Karpas-422 (cell line): ENCODE data around the gene NUP93. TPM values are rescaled to one million over a fixed set of nuclear protein-coding genes. Genes with fewer than 3 reads are reported as not detected.
A peak's percentile ranks its signal among the peaks of the same experiment; 100 is the strongest.

Experiments
- DNase-seq: peaks from one replicate; pipeline ENCODE4 v3.0.0-alpha.2; 2015
- H2AFZ ChIP-seq: fragments of 200-600 bp; sonication (generic); 2 replicates; pipeline ENCODE4 v1.6.1; 2014; ENCODE audit warnings: antibody characterized with exemption, low read length, mixed read lengths
- H3K27ac ChIP-seq: fragments of 200-600 bp; sonication (generic); 2 replicates; pipeline ENCODE4 v1.5.1; 2014; ENCODE audit warnings: mild to moderate bottlenecking, low read length, moderate library complexity
- H3K27me3 ChIP-seq: fragments of 200-600 bp; sonication (generic); 2 replicates; pipeline ENCODE4 v1.6.1; 2014; ENCODE audit warnings: low read length, mixed read lengths
- H3K36me3 ChIP-seq: fragments of 200-600 bp; sonication (generic); 2 replicates; pipeline ENCODE4 v1.6.1; 2014; ENCODE audit warnings: low read length, mixed read lengths; ENCODE audit not compliant: insufficient read depth
- H3K4me1 ChIP-seq: fragments of 200-600 bp; sonication (generic); 2 replicates; pipeline ENCODE4 v1.6.1; 2014; ENCODE audit warnings: mild to moderate bottlenecking, low read length, mixed read lengths
- H3K4me2 ChIP-seq: fragments of 200-600 bp; sonication (generic); 2 replicates; pipeline ENCODE4 v1.6.1; 2014; ENCODE audit warnings: low read length, low read depth, mild to moderate bottlenecking; ENCODE audit not compliant: poor library complexity, severe bottlenecking
- H3K4me3 ChIP-seq: fragments of 200-600 bp; sonication (generic); 2 replicates; pipeline ENCODE4 v1.5.1; 2014; ENCODE audit warnings: mild to moderate bottlenecking, antibody characterized with exemption, low read length, mixed read lengths
- H3K79me2 ChIP-seq: fragments of 200-600 bp; sonication (generic); 2 replicates; pipeline ENCODE4 v1.6.1; 2014; ENCODE audit warnings: mild to moderate bottlenecking, low read length, mixed read lengths
- H3K9ac ChIP-seq: fragments of 200-600 bp; sonication (generic); 2 replicates; pipeline ENCODE4 v1.6.0; 2014; ENCODE audit warnings: low read length
- H3K9me2 ChIP-seq: fragments of 200-600 bp; sonication (generic), shearing (Covaris generic); replicated peaks from 2 replicates; pipeline ENCODE4 v1.6.0; 2014; ENCODE audit warnings: mild to moderate bottlenecking, low read length, moderate library complexity; ENCODE audit not compliant: insufficient read depth
- H3K9me3 ChIP-seq: fragments of 300-700, 200-600 bp; sonication (generic); 2 replicates; pipeline ENCODE4 v1.6.1; 2014; ENCODE audit warnings: low read length, mixed read lengths
- H4K20me1 ChIP-seq: fragments of 200-600 bp; sonication (generic); 2 replicates; pipeline ENCODE4 v1.6.1; 2014; ENCODE audit warnings: mild to moderate bottlenecking, antibody characterized with exemption, low read length, low read depth; ENCODE audit not compliant: insufficient read depth
- total RNA-seq: library from RNA; depleted of rRNA; stranded (reverse); fragments of >200 nt; shearing (Covaris generic); gene quantifications from 2 replicates; pipeline ENCODE4 v1.2.3, GENCODE V29; 2014; ENCODE audit warnings: low replicate concordance

The NUP93 gene
- total RNA-seq, 1 experiment from 2014 or later: 116 TPM

DNA sequence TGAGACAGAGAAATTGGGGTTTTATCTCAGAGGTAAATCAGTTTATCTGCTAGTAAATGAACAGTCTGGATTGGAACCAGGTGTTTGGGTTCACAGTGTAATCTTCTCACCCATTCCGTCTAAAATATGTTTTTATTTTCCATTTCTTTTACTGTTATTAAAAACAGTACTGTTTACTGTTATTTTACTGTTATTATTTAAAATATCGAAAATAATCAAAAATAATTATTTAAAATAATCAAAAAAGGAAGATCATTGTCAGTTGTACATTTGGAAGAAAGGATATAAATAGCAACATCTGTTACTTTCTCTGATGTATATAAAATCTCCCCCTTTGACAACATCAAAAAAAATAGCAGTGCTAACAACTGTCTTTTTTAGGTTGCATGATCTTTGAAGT, 11.5 kb downstream of the NUP93 start:
- Histone ChIP-seq H3K36me3 (peaks cover 9% of the 10 kb centered on the region), H3K4me2 (no peak overlapping the region), H3K79me2 (peaks cover 81% of the 10 kb centered on the region), H3K27me3 (no peaks in the 10 kb centered on the region), H2AFZ (no peak overlapping the region), H4K20me1 (no peaks in the 10 kb centered on the region), H3K9me3 (no peaks in the 10 kb centered on the region), H3K4me3 (no peak overlapping the region), H3K9ac (no peak overlapping the region), H3K9me2 (no peaks in the 10 kb centered on the region), H3K27ac (no peak overlapping the region), H3K4me1 (peaks cover 6% of the 10 kb centered on the region)
- no peak for DNase-seq

DNA sequence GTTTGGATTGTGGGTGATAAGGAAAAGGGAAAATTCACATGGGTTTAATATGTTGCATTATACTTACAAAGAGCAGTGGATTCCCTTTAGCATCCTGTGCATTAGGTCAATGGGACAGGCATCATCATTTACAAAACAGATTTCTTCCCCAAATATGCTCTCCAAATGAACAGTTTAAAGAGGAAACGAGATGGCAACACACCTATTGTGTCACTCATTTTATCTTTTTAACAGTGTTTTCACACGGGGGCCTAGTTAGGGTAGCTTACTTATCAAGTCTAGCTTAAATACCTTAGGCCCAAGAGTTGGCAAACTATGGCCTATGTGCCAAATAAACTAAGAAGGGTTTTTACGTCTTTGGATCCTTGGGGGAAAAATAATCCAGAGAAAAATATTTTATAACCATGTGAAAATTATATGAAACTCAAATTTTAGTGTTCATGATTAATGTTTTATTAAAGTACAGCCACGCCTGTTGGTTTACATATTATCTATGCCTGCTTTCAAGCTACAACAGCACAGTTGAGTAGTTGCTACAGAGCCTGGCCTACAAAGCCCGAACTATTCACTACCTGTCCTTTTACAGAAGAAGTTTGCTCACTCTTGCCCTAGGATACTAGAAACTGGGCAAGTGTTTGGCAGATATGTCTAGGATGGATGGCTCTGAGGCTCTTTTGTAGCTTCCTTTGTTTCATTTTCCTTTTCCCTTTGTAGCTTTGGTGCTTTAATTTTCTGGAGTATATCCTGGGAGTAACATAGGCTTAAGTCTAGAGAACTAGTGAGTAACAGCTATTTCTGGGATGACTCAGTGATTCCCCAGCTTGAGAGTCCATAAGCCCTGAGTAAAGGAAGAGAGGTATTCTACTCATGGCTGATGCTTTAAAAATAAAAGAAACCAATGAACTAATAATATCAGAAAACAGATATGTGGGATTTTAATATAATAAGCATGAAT, 12.4 kb downstream of the NUP93 start:
- Histone ChIP-seq H3K27me3 (no peaks in the 10 kb centered on the region), H3K4me1 (peaks cover 6% of the 10 kb centered on the region), H3K27ac (peak overlapping the region; percentile 7; the same call in 1 of the 2 replicates), H3K9me2 (no peaks in the 10 kb centered on the region), H3K4me2 (no peak overlapping the region), H4K20me1 (no peaks in the 10 kb centered on the region), H2AFZ (no peak overlapping the region), H3K9me3 (no peaks in the 10 kb centered on the region), H3K9ac (no peak overlapping the region), H3K36me3 (peaks cover 5% of the 10 kb centered on the region; the same call in 1 of the 2 replicates), H3K4me3 (no peak overlapping the region), H3K79me2 (peaks cover 81% of the 10 kb centered on the region)
- DNase-seq: no peak

DNA sequence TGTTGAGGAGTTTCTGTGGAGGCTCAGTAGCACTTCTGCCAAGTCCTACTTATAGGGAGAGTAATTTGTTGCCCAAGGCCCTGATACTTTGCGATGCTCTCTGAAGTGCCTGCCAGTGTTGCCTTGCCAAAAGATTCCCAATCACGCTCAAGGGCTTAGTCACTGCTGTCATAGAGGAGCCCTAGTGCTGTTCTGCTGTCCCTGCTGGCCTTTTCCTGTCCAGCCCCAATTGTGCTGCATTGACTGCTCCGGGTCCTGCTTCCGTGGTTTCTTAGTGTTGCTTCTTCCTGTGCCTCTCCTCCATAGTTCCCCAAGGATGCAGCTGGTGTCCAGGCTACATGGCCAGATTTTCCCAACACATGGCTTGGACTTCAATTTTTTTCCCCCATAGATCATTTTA, 13.9 kb downstream of the NUP93 start:
- H3K4me1 ChIP-seq: peaks cover 6% of the 10 kb centered on the region
- DNase-seq: no peak
- H3K9me3 ChIP-seq: no peaks in the 10 kb centered on the region
- no peak overlapping the region for H3K9ac ChIP-seq
- H3K79me2 ChIP-seq: peaks cover 81% of the 10 kb centered on the region
- peaks cover 9% of the 10 kb centered on the region; the same call in 1 of the 2 replicates for H3K36me3 ChIP-seq
- no peak overlapping the region for H3K4me2 ChIP-seq
- H3K9me2 ChIP-seq: no peaks in the 10 kb centered on the region
- no peak overlapping the region for H2AFZ ChIP-seq
- no peaks in the 10 kb centered on the region for H3K27me3 ChIP-seq
- H3K4me3 ChIP-seq: no peak overlapping the region
- no peaks in the 10 kb centered on the region for H4K20me1 ChIP-seq
- no peak overlapping the region for H3K27ac ChIP-seq

DNA sequence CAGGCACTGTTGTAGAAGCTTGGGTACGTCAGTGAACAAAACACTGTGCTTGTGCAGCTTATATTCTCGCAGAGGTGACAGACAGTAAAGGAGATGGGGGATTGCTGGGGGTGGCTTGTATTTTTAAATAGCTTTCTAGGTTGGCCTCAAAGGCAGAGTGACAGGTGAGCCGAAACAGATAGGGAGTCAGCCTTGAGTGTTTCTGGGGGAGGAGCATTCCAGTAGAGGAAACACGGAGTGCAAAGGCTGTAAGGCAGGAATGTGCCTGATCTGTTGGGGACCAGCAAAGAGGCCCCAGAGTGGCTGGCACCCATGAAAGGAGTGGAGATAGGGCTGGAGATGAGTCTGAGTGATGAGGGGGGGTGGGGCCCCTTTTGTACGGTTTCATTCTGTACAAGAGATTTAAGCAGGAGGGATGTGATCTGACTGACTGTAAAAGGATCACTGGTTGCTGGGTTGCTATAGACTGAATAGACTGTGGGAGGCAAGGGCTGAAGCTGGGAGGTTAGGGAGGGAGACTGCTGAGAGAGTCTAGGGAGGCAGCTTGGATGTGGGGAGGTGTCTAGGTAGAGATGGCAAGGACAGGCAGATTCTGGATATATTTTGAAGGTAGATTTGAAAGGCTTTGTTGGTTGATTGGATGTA, 15.2 kb downstream of the NUP93 start:
- Histone ChIP-seq H4K20me1 (no peaks in the 10 kb centered on the region), H3K9ac (no peak overlapping the region), H3K27ac (no peak overlapping the region), H2AFZ (no peak overlapping the region), H3K36me3 (peaks cover 22% of the 10 kb centered on the region; the same call in 1 of the 2 replicates), H3K27me3 (no peaks in the 10 kb centered on the region), H3K4me2 (no peak overlapping the region), H3K4me1 (peaks cover 14% of the 10 kb centered on the region), H3K9me3 (no peaks in the 10 kb centered on the region), H3K4me3 (no peak overlapping the region), H3K9me2 (no peaks in the 10 kb centered on the region), H3K79me2 (peaks cover 93% of the 10 kb centered on the region)
- DNase-seq: no peak

DNA sequence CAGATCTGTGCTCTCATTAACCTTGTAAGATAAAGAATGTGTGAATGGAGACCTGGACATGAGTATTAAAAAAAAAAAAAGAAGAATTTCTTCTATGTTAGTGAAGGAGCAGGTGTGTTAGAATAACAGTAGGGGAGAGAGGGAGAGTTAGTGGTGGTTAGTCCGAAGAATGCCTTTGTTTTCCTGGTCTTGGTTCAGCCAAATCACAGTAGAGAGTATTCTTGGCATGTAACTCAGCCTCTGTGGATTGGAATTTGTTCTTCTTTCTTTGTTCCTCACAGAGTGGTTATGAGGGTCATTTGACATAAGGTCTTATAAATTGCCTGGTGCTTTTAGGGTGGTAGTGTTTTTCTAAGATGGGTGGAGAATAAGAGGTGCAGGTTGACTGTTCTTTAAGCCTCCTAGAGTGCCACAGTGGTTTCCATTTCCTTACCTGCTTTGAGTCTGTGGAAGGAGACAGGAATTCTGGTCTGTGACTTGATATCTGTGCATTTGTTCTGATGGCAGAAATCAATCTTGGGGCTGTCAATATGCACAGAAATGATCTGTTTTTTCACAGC, 17.6 kb downstream of the NUP93 start:
- no peak overlapping the region for H3K9ac ChIP-seq
- H2AFZ ChIP-seq: no peak overlapping the region
- no peak overlapping the region for H3K4me3 ChIP-seq
- H3K36me3 ChIP-seq: peaks cover 46% of the 10 kb centered on the region
- H3K27ac ChIP-seq: no peak overlapping the region
- H4K20me1 ChIP-seq: no peaks in the 10 kb centered on the region
- no peaks in the 10 kb centered on the region for H3K9me2 ChIP-seq
- H3K79me2 ChIP-seq: peaks cover 100% of the 10 kb centered on the region
- peaks cover 10% of the 10 kb centered on the region; the same call in 1 of the 2 replicates for H3K4me1 ChIP-seq
- H3K27me3 ChIP-seq: no peaks in the 10 kb centered on the region
- no peak overlapping the region for H3K4me2 ChIP-seq
- no peak for DNase-seq
- no peaks in the 10 kb centered on the region for H3K9me3 ChIP-seq

DNA sequence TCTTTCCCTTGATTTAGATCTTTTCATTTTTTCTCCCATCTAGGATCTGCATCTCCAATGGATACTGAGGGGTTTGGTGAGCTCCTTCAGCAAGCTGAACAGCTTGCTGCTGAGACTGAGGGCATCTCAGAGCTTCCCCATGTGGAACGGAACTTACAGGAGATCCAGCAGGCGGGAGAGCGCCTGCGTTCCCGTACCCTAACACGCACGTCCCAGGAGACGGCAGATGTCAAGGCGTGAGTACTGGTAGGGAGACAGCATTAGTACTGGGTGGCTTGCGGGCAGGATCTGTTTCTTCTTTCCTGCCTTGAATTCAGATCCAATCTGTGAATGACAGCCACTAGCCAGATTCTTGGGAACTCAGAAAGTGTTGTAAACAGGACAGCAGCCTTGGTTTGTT, 18.3 kb downstream of the NUP93 start:
- H4K20me1 ChIP-seq: no peaks in the 10 kb centered on the region
- peaks cover 2% of the 10 kb centered on the region; the same call in 1 of the 2 replicates for H3K9me3 ChIP-seq
- DNase-seq: no peak
- H3K4me2 ChIP-seq: no peak overlapping the region
- H3K9ac ChIP-seq: no peak overlapping the region
- H3K27me3 ChIP-seq: no peaks in the 10 kb centered on the region
- H3K36me3 ChIP-seq: peaks cover 52% of the 10 kb centered on the region
- H3K4me3 ChIP-seq: no peak overlapping the region
- H3K27ac ChIP-seq: no peak overlapping the region
- peaks cover 9% of the 10 kb centered on the region; the same call in 1 of the 2 replicates for H3K4me1 ChIP-seq
- H3K79me2 ChIP-seq: peaks cover 100% of the 10 kb centered on the region
- no peaks in the 10 kb centered on the region for H3K9me2 ChIP-seq
- H2AFZ ChIP-seq: no peak overlapping the region

DNA sequence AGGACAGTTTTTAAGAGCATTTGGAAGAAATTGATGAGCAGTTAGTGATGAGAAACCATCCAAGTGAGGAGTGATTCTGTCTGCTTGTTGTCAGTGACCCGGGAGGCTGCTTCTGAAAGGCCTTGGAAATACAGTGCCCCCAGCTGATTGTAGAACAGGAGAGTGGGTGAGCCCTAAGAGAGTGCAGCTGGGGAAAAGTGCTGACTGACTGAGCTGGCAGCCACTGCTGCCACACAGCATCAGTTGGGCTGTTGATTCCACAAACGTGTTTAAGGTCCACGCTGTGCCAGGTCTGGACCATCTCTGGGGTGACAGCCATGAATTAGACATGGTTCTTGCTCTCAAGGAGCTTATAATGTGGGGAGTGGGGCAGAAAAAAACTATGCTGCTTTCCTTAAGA, 18.9 kb downstream of the NUP93 start:
- H3K79me2 ChIP-seq: peaks cover 100% of the 10 kb centered on the region
- no peak overlapping the region for H2AFZ ChIP-seq
- peaks cover 8% of the 10 kb centered on the region; the same call in 1 of the 2 replicates for H3K4me1 ChIP-seq
- no peak for DNase-seq
- peaks cover 6% of the 10 kb centered on the region; the same call in 1 of the 2 replicates for H3K9me3 ChIP-seq
- peaks cover 58% of the 10 kb centered on the region for H3K36me3 ChIP-seq
- no peak overlapping the region for H3K4me3 ChIP-seq
- H4K20me1 ChIP-seq: no peaks in the 10 kb centered on the region
- no peaks in the 10 kb centered on the region for H3K27me3 ChIP-seq
- no peak overlapping the region for H3K9ac ChIP-seq
- no peak overlapping the region for H3K27ac ChIP-seq
- H3K4me2 ChIP-seq: no peak overlapping the region
- H3K9me2 ChIP-seq: no peaks in the 10 kb centered on the region
